ENCODE data around the gene PAIP2. TPM values are rescaled to one million over a fixed set of nuclear protein-coding genes. Genes with fewer than 3 reads are reported as not detected.
A peak's percentile ranks its signal among the peaks of the same experiment; 100 is the strongest.

Gene PAIP2
- total RNA-seq, 1 donor from 2014 or later = 71.5 TPM

DNA sequence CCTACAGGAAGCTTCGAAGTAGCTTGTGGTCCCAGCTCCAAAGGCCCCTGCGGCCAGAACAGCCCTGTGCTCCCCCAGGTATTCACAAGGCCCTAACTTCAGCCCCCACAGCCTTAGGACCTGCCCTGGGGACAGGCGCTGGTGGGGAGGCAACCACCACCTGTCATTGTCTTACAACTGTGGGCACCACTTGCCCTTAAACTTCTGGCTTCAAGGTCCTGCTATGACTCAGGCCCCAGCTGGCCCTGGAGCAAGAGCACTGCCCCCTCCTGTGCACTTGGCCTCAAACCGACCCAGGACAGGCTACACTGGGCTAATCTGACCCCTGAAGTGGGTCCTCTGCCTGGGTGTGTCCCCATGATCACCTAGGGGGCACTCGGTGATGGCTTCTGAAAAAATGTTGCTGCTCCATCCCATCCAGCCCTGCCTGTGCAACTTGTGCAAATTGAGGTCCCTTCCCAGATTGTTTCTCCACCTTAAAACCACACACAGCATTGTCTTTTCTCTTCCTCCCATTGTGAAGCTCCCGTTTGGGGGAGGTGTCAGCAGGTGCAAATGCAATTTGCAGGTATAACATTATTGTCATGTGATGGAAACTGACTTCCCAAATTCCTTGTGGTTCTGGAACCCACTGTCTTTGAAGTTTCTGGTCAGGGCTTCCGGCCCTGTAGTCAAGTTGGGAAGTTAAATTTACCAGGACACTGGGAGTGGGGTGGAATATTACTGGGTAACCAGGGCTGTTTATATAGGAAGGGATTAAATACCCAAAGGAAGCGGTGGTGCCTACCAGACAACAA is 54.4 kb downstream of the PAIP2 start:
- H3K4me1 Mint-ChIP-seq (ENCODE audit: unreplicated experiment) = peaks cover 31% of the 10 kb centered on the region
- peak overlapping the region; percentile 93 for H3K27ac Mint-ChIP-seq (ENCODE audit: unreplicated experiment)
- H3K27me3 Mint-ChIP-seq (ENCODE audit: unreplicated experiment) = peaks cover 15% of the 10 kb centered on the region
- TF ChIP-seq, protein P1, sequence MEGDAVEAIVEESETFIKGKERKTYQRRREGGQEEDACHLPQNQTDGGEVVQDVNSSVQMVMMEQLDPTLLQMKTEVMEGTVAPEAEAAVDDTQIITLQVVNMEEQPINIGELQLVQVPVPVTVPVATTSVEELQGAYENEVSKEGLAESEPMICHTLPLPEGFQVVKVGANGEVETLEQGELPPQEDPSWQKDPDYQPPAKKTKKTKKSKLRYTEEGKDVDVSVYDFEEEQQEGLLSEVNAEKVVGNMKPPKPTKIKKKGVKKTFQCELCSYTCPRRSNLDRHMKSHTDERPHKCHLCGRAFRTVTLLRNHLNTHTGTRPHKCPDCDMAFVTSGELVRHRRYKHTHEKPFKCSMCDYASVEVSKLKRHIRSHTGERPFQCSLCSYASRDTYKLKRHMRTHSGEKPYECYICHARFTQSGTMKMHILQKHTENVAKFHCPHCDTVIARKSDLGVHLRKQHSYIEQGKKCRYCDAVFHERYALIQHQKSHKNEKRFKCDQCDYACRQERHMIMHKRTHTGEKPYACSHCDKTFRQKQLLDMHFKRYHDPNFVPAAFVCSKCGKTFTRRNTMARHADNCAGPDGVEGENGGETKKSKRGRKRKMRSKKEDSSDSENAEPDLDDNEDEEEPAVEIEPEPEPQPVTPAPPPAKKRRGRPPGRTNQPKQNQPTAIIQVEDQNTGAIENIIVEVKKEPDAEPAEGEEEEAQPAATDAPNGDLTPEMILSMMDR (IDR thresholded peaks at IDR 0.05; ENCODE audit: unreplicated experiment) = no peak
- no peak for DNase-seq (ENCODE audit: low spot score)
- no peaks in the 10 kb centered on the region for H3K9me3 Mint-ChIP-seq (ENCODE audit: unreplicated experiment)
- H3K36me3 Mint-ChIP-seq (ENCODE audit: low read depth, unreplicated experiment) = peaks cover 9% of the 10 kb centered on the region
- H3K4me3 Mint-ChIP-seq (ENCODE audit: unreplicated experiment) = peak overlapping the region; percentile 87

- Mint-ChIP-seq H3K4me1 (ENCODE audit: unreplicated experiment) (peaks cover 26% of the 10 kb centered on the region), H3K4me3 (ENCODE audit: unreplicated experiment) (peak overlapping the region; percentile 17), H3K9me3 (ENCODE audit: unreplicated experiment) (no peaks in the 10 kb centered on the region), H3K27me3 (ENCODE audit: unreplicated experiment) (peaks cover 12% of the 10 kb centered on the region), H3K27ac (ENCODE audit: unreplicated experiment) (peak overlapping the region; percentile 93), H3K36me3 (ENCODE audit: low read depth, unreplicated experiment) (peaks cover 9% of the 10 kb centered on the region)
- DNase-seq (ENCODE audit: low spot score) = no peak
- TF ChIP-seq, protein P1 (IDR thresholded peaks at IDR 0.05; ENCODE audit: unreplicated experiment) = no peak
Observed at GRCh38 chr5:139396691-139397090, 55.0 kb downstream of the PAIP2 start.

- Mint-ChIP-seq H3K27me3 (ENCODE audit: unreplicated experiment) (peaks cover 14% of the 10 kb centered on the region), H3K27ac (ENCODE audit: unreplicated experiment) (peak overlapping the region; percentile 17), H3K4me1 (ENCODE audit: unreplicated experiment) (peaks cover 27% of the 10 kb centered on the region), H3K36me3 (ENCODE audit: low read depth, unreplicated experiment) (peaks cover 9% of the 10 kb centered on the region), H3K9me3 (ENCODE audit: unreplicated experiment) (no peaks in the 10 kb centered on the region), H3K4me3 (ENCODE audit: unreplicated experiment) (no peak overlapping the region)
- TF ChIP-seq, protein P1 (IDR thresholded peaks at IDR 0.05; ENCODE audit: unreplicated experiment) = no peak
- no peak for DNase-seq (ENCODE audit: low spot score)
Observed at GRCh38 chr5:139397921-139398320, 56.3 kb downstream of the PAIP2 start.

DNA sequence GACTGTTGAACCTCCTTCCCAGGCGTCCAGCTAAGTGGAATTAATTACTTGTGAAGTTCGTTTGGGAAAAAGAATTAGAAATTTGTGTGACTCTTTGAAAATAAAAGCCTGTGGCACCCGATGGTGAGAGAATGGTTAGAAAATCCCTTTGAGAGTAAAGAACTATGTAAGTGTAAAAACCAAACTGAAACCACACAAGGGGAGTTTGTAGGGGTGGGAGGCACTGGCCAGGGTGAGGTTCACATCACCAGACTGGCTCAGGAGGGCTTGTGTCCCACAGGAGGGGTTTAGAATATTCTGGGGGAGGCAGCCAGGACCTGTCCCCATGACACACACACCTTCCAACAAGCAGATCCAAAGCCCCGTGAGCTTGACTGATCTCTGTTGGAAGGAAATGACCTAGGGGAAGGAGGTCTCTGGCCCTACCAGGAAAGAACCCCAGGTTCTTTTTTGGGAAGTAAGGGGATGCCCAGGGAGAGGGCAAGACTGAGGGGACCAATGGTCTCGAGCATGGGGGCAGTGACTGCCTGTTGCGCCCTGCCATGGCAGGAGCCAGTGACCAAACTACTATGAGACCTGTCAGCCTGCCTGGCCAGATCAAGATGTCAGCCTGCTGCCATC is 58.0 kb downstream of the PAIP2 start:
- Mint-ChIP-seq H3K9me3 (ENCODE audit: unreplicated experiment) (no peaks in the 10 kb centered on the region), H3K36me3 (ENCODE audit: low read depth, unreplicated experiment) (peaks cover 9% of the 10 kb centered on the region), H3K4me3 (ENCODE audit: unreplicated experiment) (peak overlapping the region; percentile 1), H3K27ac (ENCODE audit: unreplicated experiment) (no peak overlapping the region), H3K4me1 (ENCODE audit: unreplicated experiment) (peaks cover 40% of the 10 kb centered on the region), H3K27me3 (ENCODE audit: unreplicated experiment) (peaks cover 16% of the 10 kb centered on the region)
- TF ChIP-seq, protein P1 (IDR thresholded peaks at IDR 0.05; ENCODE audit: unreplicated experiment) = no peak
- no peak for DNase-seq (ENCODE audit: low spot score)

GRCh38 chr5:139401546-139401945 is 59.9 kb downstream of the PAIP2 start:
- no peak for DNase-seq (ENCODE audit: low spot score)
- peaks cover 31% of the 10 kb centered on the region for H3K4me1 Mint-ChIP-seq (ENCODE audit: unreplicated experiment)
- H3K36me3 Mint-ChIP-seq (ENCODE audit: low read depth, unreplicated experiment) = peaks cover 6% of the 10 kb centered on the region
- no peak overlapping the region for H3K4me3 Mint-ChIP-seq (ENCODE audit: unreplicated experiment)
- peaks cover 9% of the 10 kb centered on the region for H3K27me3 Mint-ChIP-seq (ENCODE audit: unreplicated experiment)
- TF ChIP-seq, protein P1 (IDR thresholded peaks at IDR 0.05; ENCODE audit: unreplicated experiment) = no peak
- H3K9me3 Mint-ChIP-seq (ENCODE audit: unreplicated experiment) = no peaks in the 10 kb centered on the region
- H3K27ac Mint-ChIP-seq (ENCODE audit: unreplicated experiment) = no peak overlapping the region

Data from endothelial cell (in vitro differentiated cells).